NCI-H2227 (cell line): ENCODE results near the gene REEP6.
"Not testable (repeated sequence)": the region's sequence is repeated elsewhere in the genome, so short reads cannot be mapped to it uniquely, and the experiment has no call there.

Experiments
- DNase-seq: peaks from one replicate; lab custom pipeline; 2025; ENCODE audit not compliant: unreplicated experiment; lab: John Stamatoyannopoulos, UW

REEP6 gene

DNA sequence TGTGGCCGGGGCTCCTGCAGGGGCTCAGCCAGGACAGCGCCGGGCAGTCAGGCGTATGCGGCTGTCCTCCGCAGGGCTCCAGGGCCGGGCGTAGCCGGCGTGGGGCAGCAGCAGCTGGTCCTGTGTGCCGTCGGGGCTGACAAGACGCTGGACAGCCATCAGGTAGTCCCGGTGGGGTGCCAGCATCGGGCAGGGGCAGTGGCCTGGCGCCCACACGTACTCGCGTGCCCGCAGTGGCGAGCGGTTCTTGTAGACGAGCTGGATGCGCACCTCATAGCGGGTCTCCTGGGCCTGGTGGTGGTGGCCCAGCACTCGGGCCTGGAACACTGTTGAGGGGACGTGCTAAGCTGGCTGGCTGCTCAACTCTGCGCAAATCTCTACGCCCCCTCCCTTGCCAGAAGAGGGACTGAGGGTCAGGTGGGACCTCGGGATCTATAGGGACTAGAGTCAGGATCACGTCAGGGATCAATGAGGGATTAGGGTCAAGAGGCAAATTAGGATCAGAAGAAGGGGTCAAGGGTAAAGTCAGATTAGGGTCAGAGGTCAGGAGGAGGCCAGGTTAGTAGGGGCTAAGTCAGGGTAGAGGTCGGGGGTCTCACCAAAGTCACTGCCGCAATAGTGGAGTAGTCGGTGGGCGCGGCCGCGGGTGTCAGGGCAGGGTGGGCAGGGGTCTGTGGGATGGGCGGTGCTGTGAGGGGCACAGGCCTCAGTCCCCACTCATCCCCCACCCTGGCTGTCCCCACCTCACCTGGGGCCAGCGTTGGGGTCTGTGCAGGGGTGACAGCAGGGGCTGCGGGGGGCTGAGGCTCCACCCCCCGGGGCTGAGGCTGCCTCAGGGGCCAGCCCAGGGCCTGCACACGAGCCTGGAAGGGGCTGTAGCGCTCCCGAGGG, 15.3 kb downstream of the REEP6 start:
- no peak for DNase-seq

DNA sequence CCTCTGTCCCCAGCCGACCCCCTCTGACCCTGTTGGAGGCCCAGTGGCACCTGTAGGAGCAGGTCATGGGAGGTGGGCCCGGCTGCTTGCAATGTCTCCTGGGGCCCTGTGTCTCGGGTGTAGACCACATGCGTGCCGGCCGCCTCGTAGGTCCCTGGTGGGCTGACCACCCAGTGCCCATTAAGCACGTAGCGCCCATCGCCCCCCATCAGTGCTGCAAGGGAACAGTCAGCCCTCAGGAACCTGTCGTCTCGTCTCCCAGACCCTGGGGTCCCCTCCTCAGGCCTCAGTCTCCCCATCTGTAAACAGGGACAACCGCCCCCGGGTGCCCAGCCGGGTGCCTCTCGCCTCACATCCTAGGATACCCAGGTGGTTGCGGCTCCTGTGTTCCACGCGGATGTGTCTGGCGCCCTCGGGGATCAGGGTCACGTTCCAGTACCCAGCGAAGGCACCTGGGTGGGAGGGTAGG, 16.2 kb downstream of the REEP6 start:
- DNase-seq, result no peak

DNA sequence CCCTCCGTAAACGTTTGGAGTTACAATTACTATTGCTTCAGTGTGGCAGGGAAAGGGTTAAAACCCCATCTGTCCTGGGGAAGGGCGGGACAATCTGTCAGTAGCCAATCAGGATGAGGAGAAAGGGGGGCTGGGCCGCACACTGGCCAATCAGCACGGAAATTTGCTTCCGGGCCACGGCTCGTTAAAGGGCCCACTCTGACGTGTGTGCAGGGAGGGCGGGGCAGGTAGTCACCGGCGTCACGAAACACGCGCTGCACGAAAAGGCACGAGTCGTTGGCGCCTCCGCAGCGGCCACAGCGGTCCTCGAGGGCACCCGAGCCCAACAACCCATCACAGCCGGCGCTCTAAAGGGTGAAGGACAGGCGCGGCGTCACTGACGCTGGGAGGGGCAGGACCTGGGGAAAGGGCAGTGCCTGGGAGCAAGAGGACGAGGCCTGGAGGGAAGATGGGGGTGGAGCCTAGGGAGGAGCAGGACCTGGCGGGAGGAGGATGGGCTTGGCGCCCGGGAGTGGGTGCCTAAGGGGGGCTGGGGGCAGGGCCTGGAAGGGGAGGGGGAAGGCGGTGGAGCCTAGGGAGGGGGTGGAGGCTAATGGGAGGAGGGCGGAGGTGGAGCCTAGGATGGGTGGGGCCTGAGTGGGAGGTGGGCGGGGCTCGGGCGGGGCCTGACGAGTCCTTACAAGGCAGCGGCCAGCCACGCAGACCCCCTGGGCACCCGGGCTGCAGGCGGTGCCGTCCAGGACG, 17.0 kb downstream of the REEP6 start:
- DNase-seq, result peak; percentile 94

DNA sequence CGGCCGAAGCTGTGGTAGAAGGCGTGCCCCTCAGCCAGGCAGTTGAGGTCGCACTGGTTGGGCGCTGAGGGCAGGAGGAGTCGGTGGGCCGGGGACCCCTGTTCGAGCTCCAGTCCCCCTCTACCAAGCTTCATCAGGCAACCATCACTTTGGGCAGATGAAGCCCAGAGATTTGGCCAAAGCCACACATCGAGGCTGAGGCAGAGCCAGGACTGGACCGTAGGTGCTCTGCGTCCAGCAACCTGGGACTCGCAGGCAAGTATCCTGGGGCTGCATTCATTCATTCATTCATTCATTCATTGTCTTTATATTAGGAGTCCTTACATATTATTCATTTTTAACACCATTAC, 17.5 kb downstream of the REEP6 start:
- no peak for DNase-seq

DNA sequence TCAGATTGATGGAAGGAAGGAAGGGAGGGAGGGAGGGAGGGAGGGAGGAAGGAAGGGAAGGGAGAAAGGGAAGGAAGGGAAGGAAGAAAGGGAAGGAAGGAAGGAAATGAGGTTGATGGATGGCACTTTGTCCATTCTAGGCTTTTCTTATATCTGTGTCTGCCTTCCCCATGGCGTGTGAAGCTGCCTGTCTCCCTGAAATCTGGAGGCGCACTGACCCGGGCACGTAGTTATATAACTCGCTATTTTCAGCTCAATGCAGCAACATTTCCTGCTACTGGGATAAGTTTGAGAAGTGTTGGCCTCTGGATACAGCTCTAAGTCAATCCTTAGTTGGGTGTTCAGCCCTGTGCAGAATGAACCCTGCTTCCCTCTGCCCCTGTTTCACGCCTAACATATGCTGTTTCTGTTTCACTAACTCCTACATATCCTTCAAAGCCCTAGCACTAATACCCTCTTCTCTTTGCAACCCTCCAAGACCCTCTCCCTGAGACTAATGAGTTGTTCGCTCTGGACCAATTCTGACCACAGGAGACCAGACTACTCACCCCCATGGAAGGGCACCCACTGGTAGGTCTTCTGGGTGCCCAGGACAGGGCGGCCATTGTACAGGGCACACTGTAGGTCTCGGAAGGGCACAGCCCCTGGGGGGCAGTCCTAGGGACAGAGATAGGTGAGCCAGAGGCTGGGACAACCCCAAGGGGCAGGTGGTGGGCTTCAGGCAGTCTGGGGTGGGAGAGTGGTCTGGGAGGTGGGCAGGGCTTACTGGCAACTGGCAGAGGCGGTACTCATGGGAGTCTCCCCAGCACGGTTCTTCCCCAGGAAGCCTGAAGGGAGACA, 18.8 kb downstream of the REEP6 start:
- DNase-seq, result no peak

DNA sequence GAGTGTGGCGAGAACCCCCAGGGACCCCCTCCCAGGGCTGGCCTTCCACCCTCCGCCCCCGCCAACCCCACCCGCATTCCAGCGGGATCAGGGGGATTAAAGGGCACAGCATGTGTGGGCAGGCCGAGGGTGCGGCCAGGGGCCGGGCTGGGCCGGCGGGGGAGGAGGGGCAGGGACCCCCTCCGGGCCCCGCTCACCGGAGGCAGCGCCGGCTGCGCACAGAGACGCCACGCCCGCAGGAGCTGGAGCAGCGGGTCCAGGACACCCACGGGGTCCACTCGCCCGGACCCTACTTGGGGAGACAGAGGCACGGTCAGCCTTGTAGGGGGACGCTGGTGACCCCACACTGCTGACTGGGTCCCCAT, 19.4 kb downstream of the REEP6 start:
- DNase-seq, result no peak

DNA sequence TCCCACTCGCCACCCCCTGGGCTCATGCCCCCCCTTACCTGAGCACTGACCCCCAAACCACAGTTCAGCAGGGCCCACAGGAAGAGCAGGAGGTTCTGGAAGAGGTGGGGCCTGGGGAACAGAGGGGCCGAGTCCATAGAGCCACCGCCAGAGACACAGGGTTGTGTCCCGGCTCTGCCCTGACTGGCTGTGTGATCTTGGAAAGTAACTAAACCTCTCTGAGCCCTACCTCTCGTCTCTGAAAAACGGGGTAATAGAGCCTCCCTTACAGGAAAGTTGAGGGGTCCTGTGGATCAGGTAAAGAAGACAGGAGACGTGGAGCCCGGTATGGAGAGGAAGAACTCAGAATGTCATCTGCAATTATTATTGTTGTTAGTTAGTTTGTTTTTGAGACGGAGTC, 19.8 kb downstream of the REEP6 start:
- DNase-seq, result no peak

DNA sequence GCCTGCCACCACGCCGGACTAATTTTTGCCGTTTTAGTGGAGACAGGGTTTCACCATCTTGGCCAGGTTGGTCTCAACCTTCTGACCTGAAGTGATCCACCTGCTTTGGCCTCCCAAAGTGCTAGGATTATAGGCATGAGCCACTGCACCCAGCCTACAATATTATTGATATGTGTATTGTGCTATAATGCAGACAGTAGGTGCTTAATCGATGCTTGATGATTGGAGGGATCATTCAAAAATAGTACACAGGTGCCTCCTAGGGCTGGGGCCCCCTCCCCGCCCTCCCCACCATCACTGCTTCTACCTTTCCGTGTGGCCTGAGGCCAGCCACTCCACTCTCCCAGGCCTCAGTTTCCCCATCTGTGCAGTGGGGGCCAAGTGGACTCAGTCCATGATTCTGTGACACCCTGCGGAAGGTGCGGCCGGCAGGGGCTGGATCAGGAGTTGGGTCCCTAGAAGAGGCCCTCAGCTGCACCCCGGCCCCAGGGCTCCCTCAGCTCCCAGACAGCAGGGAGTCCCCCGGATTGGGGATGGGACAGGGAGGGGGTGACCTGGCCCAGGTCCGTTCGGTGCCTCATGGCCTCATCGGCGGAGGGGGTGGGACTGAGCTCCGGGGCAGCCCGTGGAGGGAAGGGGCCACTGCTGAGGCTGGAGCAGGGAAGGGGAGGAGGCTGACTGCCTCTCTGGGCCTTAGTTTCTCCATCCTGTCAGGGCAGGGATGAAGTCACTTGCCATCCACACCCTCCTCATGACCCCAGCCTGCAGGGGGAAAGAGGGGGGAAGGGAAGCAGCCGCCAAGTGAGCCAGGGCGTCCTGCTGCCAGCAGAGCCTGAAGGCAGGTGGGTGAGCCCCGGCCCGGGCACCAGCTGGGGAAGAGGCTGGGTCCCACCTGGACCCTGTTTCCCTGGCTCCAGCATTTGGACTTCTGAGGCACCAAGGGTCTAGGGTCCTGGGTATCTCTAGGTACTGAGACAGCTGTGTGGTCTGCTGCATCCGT, 20.6 kb downstream of the REEP6 start:
- no peak for DNase-seq

DNA sequence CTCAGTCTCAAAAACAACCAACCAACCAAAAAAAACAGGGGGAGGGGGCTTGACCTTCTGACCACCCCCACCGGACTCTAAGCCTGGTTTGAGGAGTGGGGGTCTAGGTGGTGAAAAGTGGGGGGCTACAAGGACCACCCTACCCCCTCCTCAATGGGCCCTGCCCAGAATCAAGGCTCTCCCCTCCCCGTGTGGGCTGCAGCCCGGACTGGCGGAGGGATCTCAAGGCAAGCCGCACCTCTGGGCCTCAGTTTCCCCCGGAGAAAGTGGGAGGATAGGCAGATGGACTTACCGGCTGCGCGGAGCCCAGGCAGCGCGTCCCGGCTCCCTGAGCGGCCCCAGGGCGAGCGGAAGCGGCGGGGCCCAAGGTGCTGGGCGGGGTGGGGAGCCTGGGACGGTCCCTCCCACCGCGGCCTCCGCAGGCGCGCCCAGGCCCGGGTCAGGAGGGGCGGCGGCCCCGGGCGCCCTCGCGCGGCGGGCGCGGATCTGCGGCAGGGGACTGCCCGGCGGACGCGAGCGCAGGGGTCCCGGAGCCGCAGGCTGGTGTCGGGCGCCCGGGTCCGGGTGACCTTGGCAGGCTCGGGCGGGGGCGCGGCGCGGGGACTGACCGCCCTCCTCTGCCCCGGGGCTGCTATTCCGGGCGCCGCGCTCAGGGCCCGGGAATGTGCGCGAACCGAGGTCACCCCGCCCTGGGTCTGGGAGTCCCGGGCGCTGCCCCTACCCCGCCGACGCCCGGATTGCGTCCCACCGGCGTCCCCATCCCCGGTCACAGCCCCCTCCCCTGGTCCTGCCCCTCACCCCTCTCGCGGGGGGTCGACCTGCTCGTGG, 21.9 kb downstream of the REEP6 start, which contains the start of gene ADAMTSL5:
TSS of gene ADAMTSL5 (minus strand) at position 349 of the 828 bp plus-strand sequence. CDS start 2,076 bp downstream, outside the sequence.
- DNase-seq, result no peak

DNA sequence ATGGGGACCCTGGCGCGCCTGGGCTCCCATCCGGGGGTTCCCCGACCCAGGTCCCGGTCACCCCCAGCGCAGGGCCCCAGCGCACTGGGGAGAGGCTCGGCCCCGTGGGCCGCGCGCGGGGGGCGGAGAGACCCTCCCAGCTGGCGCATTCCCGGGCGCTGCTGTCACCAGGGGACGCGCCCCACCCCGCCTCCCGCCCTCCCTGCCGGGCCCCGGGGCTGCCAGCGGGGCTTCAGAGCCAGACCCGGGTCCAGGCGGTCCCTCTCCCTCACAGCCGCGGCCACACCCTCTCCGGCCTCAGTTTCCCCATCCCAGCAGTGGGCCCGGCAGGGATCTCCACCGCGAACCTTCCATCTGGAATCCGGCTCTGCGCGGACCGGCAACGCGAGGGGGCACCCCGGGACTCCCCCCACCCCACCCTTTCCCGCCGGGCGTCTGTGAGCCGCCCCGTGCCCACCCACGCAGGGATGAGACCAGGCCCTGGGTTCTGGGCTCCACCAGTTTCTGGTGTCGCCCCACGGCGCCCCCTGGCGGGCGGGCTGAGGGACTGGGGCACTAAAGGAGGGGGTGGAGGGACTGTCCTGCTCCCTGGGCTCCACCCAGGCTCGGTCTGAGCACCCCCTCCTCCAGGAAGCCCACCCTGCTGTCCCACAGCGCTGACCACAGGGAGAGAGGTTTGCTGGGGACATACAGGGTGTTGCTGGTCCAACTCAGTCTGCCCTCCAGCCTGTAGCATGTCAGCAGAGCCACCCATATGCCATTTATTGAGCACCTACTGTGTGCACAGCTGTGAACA, 22.7 kb downstream of the REEP6 start:
- peak; percentile 29 for DNase-seq

DNA sequence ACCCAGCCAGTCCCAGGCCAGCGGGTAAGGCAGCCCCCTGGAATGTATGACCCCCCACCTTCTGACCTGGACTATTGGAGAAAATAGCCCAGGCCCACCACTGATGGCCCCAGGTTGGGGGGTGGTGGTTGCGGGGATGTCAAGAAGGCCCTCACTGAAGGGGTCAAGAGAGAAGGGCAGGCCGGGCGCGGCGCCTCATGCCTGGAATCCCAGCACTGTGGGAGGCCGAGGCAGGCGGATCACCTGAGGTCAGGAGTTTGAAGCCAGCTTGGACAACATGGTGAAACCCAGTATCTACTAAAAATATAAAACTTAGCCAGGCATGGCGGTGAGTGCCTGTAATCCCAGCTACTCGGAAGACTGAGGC, 23.3 kb downstream of the REEP6 start:
- no peak for DNase-seq

DNA sequence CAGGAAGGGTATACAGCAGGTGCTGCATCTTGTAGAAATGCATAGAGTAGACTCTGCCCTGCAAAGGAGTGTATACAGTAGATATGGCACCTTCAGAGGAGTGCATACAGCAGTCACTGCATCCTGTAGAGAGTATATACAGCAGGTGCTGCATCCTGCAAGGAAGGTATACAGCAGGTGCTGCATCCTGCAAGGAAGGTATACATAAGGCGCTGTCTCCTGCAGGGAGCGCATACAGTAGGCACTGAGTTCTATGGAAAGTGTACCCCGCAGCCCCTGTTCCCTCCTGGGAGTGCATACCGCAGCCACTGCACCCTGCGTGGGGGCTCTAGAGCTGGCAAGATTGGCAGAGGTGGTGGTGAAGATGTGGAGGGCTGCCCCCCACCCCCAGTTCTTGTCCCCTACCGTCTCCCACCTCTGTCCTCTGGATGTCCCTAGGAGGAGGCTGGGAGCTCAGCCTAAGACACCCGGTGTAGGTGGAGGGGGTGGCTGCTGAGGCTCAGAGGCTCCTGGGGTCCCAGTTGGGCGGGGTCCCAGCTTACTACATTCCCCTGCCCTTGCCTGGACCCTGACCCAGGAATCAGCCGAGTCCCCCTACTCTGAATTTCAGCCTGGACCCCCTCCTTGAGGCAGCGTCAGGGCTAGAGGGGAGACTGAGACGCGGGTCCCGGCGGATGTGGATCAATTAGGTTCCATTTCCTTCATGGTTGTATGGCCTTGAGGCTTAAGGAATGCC, 24.2 kb downstream of the REEP6 start:
- no peak for DNase-seq

DNA sequence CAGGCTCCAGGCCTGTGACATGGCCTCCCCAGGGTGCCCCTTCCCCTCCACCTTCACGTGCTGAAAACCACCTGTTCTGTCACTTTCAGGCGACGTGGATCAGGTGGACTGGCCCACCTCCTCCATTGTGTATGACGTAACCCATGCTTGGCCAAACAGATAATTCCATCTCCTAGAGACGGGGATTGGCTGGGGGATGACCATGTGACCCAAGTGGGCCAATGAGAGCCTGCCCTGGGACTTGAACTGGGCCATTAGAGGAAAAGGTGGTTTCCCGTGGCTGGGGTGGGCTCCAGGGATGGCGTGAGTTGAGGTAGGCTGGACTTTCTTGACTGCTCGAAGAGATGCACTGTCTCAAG, 25.4 kb downstream of the REEP6 start:
- no peak for DNase-seq

DNA sequence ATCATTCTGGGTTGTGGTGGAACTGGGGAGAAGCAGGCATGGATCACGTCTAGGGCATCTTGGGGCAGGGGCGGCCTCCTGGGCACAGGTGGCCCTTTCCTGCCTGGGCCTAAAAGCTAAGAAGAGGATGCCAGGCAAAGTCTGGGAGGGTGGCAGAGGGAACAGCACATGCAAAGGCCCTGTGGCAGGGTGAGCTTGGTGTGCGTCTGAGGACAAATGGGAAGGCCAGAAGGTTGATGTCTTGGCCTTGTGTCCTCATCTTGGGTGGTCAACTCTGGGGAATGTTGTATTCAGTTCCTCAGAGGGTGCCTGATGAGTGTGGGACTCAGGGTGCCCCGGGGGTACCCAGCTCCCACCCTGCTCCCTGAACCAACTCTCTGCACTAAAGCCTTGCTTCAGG, 27.5 kb downstream of the REEP6 start:
- DNase-seq, result no peak

DNA sequence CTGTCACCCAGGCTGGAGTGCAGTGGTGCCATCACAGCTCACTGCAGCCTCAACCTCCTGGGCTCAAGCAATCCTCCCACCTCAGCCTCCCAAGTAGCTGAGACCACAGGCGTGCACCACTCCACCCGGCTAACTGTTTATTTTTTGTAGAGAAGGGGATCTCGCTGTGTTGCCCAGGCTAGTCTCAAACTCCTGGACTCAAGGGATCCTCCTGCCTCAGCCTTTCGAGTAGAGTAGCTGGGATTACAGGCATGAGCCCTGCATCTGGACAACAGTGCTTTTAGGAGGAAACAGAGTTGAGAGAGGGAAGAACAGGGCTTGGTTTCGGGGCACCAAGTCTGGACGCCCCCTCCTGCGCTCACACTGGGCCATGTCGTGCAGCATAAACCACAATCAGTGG, 28.8 kb downstream of the REEP6 start:
- DNase-seq, result not testable (repeated sequence)

DNA sequence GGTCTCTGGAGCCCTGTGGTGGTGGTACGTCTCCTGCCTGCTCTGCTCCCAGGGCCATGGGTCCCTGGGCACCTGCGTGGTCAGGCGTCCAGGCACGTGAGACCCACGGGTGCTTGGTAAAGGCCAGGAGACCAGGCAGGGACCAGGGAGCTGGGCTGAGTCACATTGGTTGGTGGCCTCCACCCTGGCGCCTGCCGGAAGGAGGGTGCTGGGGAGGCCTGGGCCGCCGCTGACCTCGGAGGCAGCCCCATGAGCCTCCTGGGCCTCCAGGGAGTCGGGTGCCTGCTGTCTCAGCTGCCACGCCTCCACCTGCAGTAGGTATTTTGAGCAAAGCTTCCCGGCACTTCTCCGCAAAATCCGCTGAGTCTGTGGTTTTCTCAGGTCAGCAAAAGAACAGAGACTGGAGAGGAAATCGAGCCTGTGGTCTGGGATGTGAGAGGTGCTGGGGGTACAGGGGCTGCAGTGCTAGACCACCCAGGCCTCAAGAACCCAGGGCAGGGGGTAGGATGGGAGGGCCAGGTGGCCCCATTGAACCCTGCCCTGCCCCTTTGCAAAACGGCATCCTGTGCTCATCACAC, 29.3 kb downstream of the REEP6 start:
- DNase-seq, result no peak

DNA sequence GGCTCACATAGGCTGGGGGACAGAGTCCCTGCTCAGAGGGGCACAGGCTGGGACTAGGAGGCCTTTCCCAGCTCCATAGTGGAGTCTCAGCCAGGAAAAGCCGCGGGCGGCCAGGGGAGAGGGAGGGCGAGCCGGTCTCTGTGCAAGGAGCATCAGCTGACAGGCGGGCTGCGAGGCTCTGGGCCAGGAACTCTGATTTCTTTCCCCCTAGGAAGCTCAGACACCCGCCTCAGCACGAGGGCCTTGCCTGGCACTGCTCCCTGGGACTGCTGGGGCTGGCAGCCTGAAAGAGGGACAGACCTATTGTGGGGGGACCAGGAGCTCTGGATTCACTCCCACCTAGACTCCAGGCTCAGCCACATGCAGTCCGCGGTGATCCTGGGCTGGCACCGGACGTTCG, 30.7 kb downstream of the REEP6 start:
- DNase-seq, result no peak

DNA sequence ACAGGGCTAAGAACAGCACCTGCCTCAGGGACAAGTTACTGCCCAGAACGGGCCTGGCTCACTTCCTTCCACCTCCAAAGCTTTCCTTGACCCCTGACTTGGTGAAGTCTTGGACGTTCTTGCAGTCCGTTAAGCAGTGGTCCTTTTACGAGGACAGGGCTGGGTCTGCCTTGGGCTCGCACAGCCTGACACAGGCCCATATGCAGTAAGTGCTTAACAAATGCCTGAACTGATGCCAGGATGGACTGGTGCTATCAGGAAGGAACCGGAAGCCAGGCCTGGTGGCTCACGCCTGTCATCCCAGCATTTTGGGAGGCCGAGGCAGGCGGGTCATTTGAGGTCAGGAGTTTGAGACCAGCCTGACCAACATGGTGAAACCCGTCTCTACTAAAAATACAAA, 31.1 kb downstream of the REEP6 start:
- DNase-seq, result no peak
